Neural progenitor cell (in vitro differentiated cells): ENCODE measurements around the gene PCDHA13. TPM values are rescaled to one million over a fixed set of nuclear protein-coding genes. Genes with fewer than 3 reads are reported as not detected.

Experiments used
- DNase-seq: peaks from one replicate; pipeline ENCODE4 v3.0.0-alpha.2; 2016; ENCODE audit warnings: low spot score
- H2AFZ ChIP-seq: fragments of 200-600 bp; sonication (generic); replicated peaks from 2 replicates; pipeline ENCODE4 v1.6.1; 2016; ENCODE audit warnings: antibody characterized with exemption
- H3F3A ChIP-seq: fragments of 200-600 bp; sonication (generic); 2 replicates; pipeline ENCODE4 v1.6.1; 2016; ENCODE audit warnings: antibody characterized with exemption, low read depth
- H3K27ac ChIP-seq: fragments of 200-600 bp; sonication (generic); 2 replicates; pipeline ENCODE4 v1.5.1; 2016; ENCODE audit warnings: mild to moderate bottlenecking
- H3K27me3 ChIP-seq: fragments of 200-600 bp; sonication (generic); 2 replicates; pipeline ENCODE4 v1.6.1; 2016; ENCODE audit warnings: mild to moderate bottlenecking, moderate library complexity
- H3K36me3 ChIP-seq: fragments of 200-600 bp; sonication (generic); 2 replicates; pipeline ENCODE4 v1.5.1; 2016
- H3K4me1 ChIP-seq: fragments of 200-600 bp; sonication (generic); 2 replicates; pipeline ENCODE4 v1.6.1; 2016; ENCODE audit warnings: mixed run types
- H3K4me2 ChIP-seq: fragments of 200-600 bp; sonication (generic); 2 replicates; pipeline ENCODE4 v1.6.1; 2016
- H3K4me3 ChIP-seq: fragments of 200-600 bp; sonication (generic); 2 replicates; pipeline ENCODE4 v1.5.1; 2016
- H3K79me2 ChIP-seq: fragments of 200-600 bp; sonication (generic); 2 replicates; pipeline ENCODE4 v1.6.1; 2016; ENCODE audit warnings: low read depth
- H3K9ac ChIP-seq: fragments of 200-600 bp; sonication (generic); 2 replicates; pipeline ENCODE4 v1.6.1; 2016
- H3K9me3 ChIP-seq: fragments of 200-600 bp; sonication (generic); 2 replicates; pipeline ENCODE4 v1.5.1; 2016; ENCODE audit warnings: low read depth
- H4K20me1 ChIP-seq: fragments of 200-600 bp; sonication (generic); 2 replicates; pipeline ENCODE4 v1.6.1; 2016; ENCODE audit warnings: low read depth
- H3K27ac Mint-ChIP-seq: 3 replicates; pipeline ENCODE4 v1.8.0; 2021; ENCODE audit warnings: mixed read lengths
- H3K27me3 Mint-ChIP-seq: 2 replicates; pipeline ENCODE4 v1.8.0; 2022; ENCODE audit warnings: low read depth, mild to moderate bottlenecking, inconsistent platforms, moderate library complexity, mixed read lengths; ENCODE audit not compliant: insufficient read depth
- H3K36me3 Mint-ChIP-seq: 3 replicates; pipeline ENCODE4 v1.8.0; 2021; ENCODE audit warnings: mixed read lengths
- H3K4me1 Mint-ChIP-seq: 3 replicates; pipeline ENCODE4 v1.8.0; 2021; ENCODE audit warnings: mixed read lengths
- H3K4me3 Mint-ChIP-seq: 3 replicates; pipeline ENCODE4 v1.8.0; 2021; ENCODE audit warnings: mild to moderate bottlenecking, moderate library complexity, mixed read lengths
- H3K9me3 Mint-ChIP-seq: 3 replicates; pipeline ENCODE4 v1.8.0; 2020; ENCODE audit warnings: mixed read lengths
- EZH2 ChIP-seq: fragments of 200-600 bp; sonication (generic); IDR thresholded peaks from 2 replicates; pipeline ENCODE4 v1.6.1; 2017; ENCODE audit warnings: antibody characterized with exemption, mild to moderate bottlenecking, moderate library complexity
- EZH2phosphoT487 ChIP-seq: fragments of 200-600 bp; sonication (generic); IDR thresholded peaks from 2 replicates; pipeline ENCODE4 v1.6.1; 2017; ENCODE audit warnings: antibody characterized with exemption
- total RNA-seq: library from RNA; depleted of rRNA; stranded (reverse); fragments of >200 nt; gene quantifications from 2 replicates; pipeline ENCODE4 v1.2.3, GENCODE V29; 2015; ENCODE audit warnings: low replicate concordance
- TF ChIP-seq, protein P1 (sequence below): fragments of 200-600 bp; sonication (generic); IDR thresholded peaks from 2 replicates; pipeline ENCODE4 v1.5.1; 2017; ENCODE audit warnings: antibody characterized with exemption, mild to moderate bottlenecking

PCDHA13 gene
- total RNA-seq, 1 donor from 2014 or later: 2.3 TPM

DNA sequence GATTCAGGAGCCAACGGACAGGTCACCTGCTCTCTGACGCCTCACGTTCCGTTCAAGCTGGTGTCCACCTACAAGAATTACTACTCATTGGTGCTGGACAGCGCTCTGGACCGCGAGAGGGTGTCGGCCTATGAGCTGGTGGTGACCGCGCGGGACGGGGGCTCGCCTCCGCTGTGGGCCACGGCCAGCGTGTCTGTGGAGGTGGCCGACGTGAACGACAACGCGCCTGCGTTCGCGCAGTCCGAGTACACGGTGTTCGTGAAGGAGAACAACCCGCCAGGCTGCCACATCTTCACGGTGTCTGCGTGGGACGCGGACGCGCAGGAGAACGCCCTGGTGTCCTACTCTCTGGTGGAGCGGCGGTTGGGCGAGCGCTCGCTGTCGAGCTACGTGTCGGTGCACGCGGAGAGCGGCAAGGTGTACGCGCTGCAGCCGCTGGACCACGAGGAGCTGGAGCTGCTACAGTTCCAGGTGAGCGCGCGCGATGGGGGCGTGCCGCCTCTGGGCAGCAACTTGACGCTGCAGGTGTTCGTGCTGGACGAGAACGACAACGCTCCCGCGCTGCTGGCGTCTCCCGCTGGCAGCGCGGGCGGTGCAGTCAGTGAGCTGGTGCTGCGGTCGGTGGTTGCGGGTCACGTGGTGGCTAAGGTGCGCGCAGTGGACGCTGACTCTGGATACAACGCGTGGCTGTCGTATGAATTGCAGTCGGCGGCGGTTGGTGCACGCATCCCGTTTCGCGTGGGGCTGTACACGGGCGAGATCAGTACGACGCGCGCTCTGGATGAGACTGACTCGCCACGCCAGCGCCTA lies 24.5 kb upstream of the PCDHA13 start:
- Histone ChIP-seq H3K27ac (no peak overlapping the region), H3K9ac (no peak overlapping the region), H3K36me3 (no peaks in the 10 kb centered on the region), H2AFZ (no peak overlapping the region), H3F3A (no peaks in the 10 kb centered on the region), H3K79me2 (no peaks in the 10 kb centered on the region), H3K9me3 (peaks cover 5% of the 10 kb centered on the region), H4K20me1 (no peaks in the 10 kb centered on the region), H3K4me1 (no peaks in the 10 kb centered on the region), H3K27me3 (no peaks in the 10 kb centered on the region), H3K4me2 (no peak overlapping the region), H3K4me3 (no peak overlapping the region)
- no peaks in the 10 kb centered on the region for H3K4me1 Mint-ChIP-seq
- DNase-seq: no peak
- TF ChIP-seq EZH2 (no peak), EZH2phosphoT487 (no peak)
- TF ChIP-seq, protein P1, sequence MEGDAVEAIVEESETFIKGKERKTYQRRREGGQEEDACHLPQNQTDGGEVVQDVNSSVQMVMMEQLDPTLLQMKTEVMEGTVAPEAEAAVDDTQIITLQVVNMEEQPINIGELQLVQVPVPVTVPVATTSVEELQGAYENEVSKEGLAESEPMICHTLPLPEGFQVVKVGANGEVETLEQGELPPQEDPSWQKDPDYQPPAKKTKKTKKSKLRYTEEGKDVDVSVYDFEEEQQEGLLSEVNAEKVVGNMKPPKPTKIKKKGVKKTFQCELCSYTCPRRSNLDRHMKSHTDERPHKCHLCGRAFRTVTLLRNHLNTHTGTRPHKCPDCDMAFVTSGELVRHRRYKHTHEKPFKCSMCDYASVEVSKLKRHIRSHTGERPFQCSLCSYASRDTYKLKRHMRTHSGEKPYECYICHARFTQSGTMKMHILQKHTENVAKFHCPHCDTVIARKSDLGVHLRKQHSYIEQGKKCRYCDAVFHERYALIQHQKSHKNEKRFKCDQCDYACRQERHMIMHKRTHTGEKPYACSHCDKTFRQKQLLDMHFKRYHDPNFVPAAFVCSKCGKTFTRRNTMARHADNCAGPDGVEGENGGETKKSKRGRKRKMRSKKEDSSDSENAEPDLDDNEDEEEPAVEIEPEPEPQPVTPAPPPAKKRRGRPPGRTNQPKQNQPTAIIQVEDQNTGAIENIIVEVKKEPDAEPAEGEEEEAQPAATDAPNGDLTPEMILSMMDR: no peak
- H3K4me3 Mint-ChIP-seq: no peak overlapping the region
- peaks cover 46% of the 10 kb centered on the region for H3K9me3 Mint-ChIP-seq
- peaks cover 35% of the 10 kb centered on the region for H3K36me3 Mint-ChIP-seq
- H3K27ac Mint-ChIP-seq: no peak overlapping the region
- H3K27me3 Mint-ChIP-seq: peaks cover 5% of the 10 kb centered on the region

DNA sequence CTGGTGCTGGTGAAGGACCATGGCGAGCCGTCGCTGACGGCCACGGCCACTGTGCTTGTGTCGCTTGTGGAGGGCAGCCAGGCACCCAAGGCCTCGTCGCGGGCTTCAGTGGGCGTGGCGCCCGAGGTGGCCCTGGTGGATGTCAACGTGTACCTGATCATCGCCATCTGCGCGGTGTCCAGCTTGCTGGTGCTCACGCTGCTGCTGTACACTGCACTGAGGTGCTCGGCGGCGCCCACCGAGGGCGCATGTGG lies 24.0 kb upstream of the PCDHA13 start:
- no peaks in the 10 kb centered on the region for H3K4me1 Mint-ChIP-seq
- Histone ChIP-seq H3K4me2 (no peak overlapping the region), H3K9me3 (peaks cover 5% of the 10 kb centered on the region), H3K27me3 (no peaks in the 10 kb centered on the region), H3K27ac (no peak overlapping the region), H3F3A (no peaks in the 10 kb centered on the region), H4K20me1 (no peaks in the 10 kb centered on the region), H3K36me3 (no peaks in the 10 kb centered on the region), H3K4me1 (no peaks in the 10 kb centered on the region), H3K79me2 (no peaks in the 10 kb centered on the region), H3K4me3 (no peak overlapping the region), H3K9ac (no peak overlapping the region), H2AFZ (no peak overlapping the region)
- H3K27ac Mint-ChIP-seq: no peak overlapping the region
- H3K9me3 Mint-ChIP-seq: peaks cover 44% of the 10 kb centered on the region
- TF ChIP-seq EZH2phosphoT487: no peak
- no peak for TF ChIP-seq EZH2
- TF ChIP-seq, protein P1: no peak
- peaks cover 34% of the 10 kb centered on the region for H3K36me3 Mint-ChIP-seq
- DNase-seq: no peak
- peaks cover 5% of the 10 kb centered on the region for H3K27me3 Mint-ChIP-seq
- H3K4me3 Mint-ChIP-seq: no peak overlapping the region

DNA sequence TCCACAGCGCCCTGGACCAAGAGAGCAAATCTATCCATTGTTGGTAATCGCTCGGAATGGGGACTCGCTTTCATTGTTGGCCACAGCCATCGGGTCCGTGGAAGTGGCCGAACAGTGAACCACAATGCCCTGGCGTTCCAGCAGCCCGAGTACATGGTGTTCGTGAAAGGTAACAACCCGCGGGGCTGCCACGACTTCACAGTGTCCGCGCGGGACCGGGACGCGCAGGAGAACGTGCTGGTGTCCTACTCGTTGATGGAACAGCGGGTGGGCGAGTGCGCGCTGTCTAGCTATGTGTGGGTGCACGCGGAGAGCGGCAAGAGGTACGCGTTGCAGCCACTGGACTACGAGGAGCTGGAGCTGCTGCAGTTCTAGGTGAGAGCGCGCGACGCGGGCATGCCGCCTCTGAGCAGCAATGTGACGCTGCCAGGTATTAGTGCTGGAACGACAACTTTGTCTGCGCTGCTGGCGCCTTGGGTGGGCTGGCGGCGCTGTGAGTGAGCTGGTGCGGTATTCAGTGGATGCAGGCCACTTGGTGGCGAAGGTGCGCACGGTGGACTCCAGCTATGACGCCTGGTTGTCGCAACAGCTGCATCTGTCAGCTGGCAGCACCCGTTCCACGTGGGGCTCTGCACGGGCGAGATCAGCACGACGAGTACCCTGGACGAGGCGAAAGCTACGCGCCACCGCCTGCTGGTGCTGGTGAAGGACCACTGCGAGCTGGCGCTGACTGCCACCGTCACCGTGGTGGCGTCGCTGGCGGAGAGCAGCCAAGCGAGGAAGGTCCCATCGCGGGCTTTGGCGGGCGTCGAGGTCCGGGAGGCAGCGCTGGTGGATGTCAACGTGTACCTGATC lies 19.3 kb upstream of the PCDHA13 start:
- TF ChIP-seq EZH2phosphoT487: no peak
- TF ChIP-seq EZH2: no peak
- TF ChIP-seq, protein P1: no peak
- Mint-ChIP-seq H3K4me1 (no peaks in the 10 kb centered on the region), H3K36me3 (peaks cover 27% of the 10 kb centered on the region), H3K9me3 (peaks cover 37% of the 10 kb centered on the region), H3K27ac (no peak overlapping the region), H3K27me3 (peaks cover 3% of the 10 kb centered on the region), H3K4me3 (no peak overlapping the region)
- Histone ChIP-seq H3K79me2 (no peaks in the 10 kb centered on the region), H3K4me1 (no peaks in the 10 kb centered on the region), H4K20me1 (no peaks in the 10 kb centered on the region), H3K4me2 (no peak overlapping the region), H2AFZ (no peak overlapping the region), H3F3A (no peaks in the 10 kb centered on the region), H3K9ac (no peak overlapping the region), H3K36me3 (no peaks in the 10 kb centered on the region), H3K4me3 (no peak overlapping the region), H3K27me3 (no peaks in the 10 kb centered on the region), H3K9me3 (peaks cover 5% of the 10 kb centered on the region), H3K27ac (no peak overlapping the region)
- no peak for DNase-seq
